Activated CD4-positive, alpha-beta T cell treated with anti-CD3 and anti-CD28 coated beads for 4 hours (primary cell): ENCODE measurements around the gene KCNJ2.

Source experiments
- DNase-seq, 2 donors: peaks; one replicate each; pipeline ENCODE4 v3.0.0-alpha.2; 2020

KCNJ2 gene

DNA sequence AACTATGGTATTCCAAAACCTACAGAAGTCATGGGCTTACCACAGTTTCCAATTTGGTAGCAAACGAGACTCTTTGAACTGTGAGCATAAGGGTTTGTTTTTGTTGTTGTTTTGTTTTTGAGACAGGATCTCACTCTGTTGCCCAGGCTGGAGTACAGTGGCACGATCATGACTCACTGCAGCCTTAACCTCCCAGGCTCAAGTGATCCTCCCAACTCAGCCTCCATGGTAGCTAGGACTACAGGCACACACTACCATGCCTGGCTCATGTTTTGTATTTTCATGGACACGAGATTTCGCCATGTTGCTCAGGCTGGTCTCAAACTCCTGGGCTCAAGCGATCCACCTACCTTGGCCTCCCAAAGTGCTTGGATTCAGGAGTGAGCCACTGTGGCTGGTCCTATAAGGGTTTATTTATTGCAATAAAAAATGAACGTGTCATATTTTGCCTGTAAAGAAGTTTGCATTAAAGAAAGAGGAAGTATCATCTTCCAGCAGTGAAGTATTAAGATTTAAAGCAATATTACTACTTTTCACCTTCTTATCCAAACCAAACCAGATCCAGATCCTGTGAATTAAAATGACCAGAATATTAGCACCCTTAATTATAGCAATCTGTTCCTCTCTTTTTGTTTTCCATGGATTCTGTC lies 37.2 kb downstream of the KCNJ2 start:
- no peak for DNase-seq

DNA sequence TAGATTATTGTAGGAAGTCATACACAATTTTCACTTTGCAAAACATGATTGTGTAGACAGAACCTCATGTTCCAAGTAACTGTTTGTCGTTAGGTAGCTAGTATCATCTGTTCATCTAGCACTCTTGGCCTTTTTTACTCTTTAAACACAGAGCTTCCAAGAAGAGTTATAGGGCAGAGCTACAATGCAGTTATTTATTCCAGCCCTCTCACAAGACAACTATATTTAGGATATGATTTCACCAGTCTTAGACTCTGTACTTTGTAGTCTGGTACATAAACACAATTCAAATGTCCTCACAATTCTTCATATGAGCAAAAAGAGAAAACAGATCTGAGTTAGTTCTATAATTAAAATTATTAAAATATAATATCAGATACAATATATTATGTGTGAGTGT lies 37.9 kb downstream of the KCNJ2 start:
- DNase-seq, result no peak

DNA sequence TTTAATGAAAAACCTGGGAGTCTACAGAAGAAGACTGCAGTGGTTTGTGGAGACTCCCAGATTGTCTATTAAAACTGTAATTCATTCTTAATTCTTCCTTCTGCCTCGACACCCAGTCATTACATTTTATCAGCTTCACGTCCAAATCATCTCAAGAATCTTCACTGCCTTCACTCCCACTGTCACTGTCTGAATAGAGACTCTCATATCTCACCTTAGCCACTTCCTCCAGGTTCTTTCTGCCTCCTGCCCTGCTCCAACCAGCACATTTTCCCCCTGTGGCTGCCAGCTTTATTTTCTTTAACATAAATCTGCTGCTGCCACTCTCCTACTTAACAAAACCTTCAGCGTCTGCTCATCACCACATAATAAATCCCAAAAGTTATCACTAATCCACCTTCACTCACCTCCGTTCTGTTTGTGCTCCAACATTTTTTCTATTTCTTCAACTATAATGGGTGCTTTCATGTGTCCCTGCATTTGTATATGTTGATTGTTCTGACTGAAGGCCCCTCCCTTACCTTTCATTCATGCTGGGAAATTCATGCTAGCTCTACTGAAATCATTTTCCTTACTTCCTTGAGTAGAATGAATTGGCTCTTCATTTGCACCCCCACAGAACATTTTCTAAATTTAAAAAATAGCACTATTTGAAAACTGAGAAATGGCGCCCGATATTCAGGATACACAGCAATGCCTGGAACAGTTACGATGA lies 38.9 kb downstream of the KCNJ2 start:
- DNase-seq, result no peak

DNA sequence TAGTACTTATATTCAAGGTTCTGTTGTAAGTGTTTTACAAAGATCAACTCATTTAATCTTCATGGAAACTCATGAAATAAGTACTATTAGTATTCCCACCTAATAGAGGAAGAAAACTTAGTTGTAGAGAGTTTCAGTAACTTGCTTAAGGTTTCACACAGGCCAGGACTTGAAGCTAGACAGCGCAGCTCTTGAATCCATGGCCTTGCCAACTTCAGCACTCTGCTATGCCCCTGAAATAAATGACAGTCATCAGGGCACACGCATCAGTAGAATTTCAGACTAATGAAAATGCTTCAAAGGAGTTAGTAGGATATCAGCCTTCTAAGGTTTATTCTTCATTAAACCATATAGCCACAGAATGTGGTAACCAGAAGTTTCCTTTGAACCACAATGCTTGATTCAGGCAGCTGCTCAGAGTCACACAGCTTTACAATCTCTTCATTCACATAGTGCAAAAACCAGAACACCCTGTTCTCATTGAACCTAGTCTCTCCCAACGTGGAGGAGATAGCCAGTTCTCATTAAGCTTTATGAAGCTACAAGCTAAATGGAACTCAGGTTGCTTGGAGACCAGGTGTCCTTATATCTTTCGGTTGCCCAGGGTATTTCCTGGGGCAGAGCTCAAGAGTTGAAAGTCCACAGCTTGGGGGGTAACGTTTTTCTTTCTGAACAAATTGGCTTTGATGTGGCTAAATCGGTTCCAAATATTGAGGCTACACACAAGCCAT lies 39.7 kb downstream of the KCNJ2 start:
- DNase-seq, result no peak

DNA sequence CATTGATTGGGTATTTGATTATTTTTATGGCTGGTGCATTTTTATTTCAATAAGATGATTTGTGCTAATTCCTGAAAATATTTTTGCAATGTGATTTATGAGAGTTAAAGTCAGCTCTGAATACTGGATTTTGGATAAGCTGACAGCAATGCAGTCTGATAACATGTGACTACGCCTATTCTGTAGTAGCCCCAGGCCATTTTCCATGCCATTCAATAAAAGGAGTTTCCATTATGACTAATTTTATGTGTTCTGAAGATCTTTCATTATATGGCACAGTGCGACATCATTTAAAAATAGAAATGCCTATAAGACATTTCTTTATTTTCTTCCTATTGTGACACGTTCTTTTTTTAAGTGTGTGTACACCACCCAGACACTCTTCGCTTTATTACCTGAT lies 46.3 kb downstream of the KCNJ2 start:
- DNase-seq, result no peak

DNA sequence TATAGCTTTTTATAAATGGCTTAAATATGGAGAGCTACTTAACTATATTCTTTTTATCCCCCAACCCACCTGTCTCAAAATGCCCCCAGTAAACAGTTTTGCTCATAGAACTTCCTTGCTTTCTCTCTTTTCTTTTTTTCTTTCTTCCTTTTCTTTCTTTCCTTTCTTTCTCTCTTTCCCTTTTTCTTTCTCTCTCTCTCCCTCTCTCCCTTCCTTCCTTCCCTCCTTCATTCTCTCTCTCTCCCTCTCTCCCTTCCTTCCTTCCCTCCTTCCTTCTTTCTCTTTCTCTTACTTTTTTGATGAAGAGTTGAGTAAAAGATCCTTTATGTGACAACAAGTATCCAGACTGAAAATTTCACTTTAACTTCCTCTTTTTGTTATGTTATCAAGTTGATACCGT lies 48.2 kb downstream of the KCNJ2 start:
- no peak for DNase-seq

DNA sequence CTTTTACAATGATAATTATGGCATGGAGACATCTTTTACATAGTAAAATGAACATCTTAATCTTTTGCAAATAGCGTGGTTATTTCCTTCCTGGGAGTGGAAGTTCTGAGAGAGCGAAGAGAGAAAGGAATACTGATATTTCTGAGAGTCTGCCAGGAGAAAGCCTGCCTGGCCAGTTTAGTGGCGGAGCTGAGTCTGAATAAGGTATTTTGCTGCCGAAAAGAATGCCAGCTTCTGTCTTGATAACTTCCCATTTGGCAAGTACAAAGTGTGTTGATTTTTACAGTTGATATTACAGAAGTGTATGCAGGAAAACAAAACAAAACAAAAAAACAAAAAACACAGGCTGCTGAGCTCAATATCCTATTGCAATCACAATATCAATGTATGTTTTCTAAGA lies 55.9 kb downstream of the KCNJ2 start:
- DNase-seq, result no peak
